ENCODE results near the gene MEOX1. TPM values are rescaled to one million over a fixed set of nuclear protein-coding genes. Genes with fewer than 3 reads are reported as not detected.
"Not testable (repeated sequence)": the region's sequence is repeated elsewhere in the genome, so short reads cannot be mapped to it uniquely, and the experiment has no call there.

The MEOX1 gene
- total RNA-seq, 1 donor from 2014 or later: not detected

- H3K27me3 Mint-ChIP-seq (ENCODE audit: unreplicated experiment): peaks cover 1% of the 10 kb centered on the region
- no peaks in the 10 kb centered on the region for H3K4me1 Mint-ChIP-seq (ENCODE audit: low read depth, unreplicated experiment)
- H3K36me3 Mint-ChIP-seq (ENCODE audit: unreplicated experiment): peaks cover 3% of the 10 kb centered on the region
- no peak for DNase-seq
- no peak for TF ChIP-seq CTCF (IDR thresholded peaks at IDR 0.05; ENCODE audit: partially characterized antibody, unreplicated experiment)
- peaks cover 2% of the 10 kb centered on the region for H3K9me3 Mint-ChIP-seq (ENCODE audit: unreplicated experiment)
- no peak overlapping the region for H3K4me3 Mint-ChIP-seq (ENCODE audit: unreplicated experiment)
- no peak overlapping the region for H3K27ac Mint-ChIP-seq (ENCODE audit: unreplicated experiment)
Measured at GRCh38 chr17:43608313-43608712, 53.4 kb downstream of the MEOX1 start.

DNA sequence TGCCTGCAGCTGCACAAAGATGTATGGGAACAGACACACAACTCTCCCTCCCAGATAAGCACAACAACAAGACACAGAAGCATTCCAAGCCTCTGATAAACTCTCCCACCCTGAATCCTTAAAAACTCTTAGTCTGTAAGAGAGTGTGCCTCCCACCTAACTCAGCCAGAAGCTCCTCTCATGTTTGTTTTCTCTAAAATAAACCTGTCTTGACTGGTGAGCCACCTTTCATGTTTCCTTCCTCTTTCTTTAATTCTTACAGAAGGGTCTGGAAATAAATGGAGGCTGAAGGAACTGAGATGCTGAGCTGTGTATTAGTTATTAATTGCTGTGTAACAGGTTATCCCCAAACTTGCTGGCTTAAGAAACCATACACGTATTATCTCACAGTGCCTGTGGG lies 57.2 kb downstream of the MEOX1 start:
- H3K27ac Mint-ChIP-seq (ENCODE audit: unreplicated experiment): no peak overlapping the region
- no peaks in the 10 kb centered on the region for H3K9me3 Mint-ChIP-seq (ENCODE audit: unreplicated experiment)
- peaks cover 3% of the 10 kb centered on the region for H3K27me3 Mint-ChIP-seq (ENCODE audit: unreplicated experiment)
- TF ChIP-seq CTCF (IDR thresholded peaks at IDR 0.05; ENCODE audit: partially characterized antibody, unreplicated experiment): no peak
- no peak for DNase-seq
- no peak overlapping the region for H3K4me3 Mint-ChIP-seq (ENCODE audit: unreplicated experiment)
- no peaks in the 10 kb centered on the region for H3K4me1 Mint-ChIP-seq (ENCODE audit: low read depth, unreplicated experiment)
- H3K36me3 Mint-ChIP-seq (ENCODE audit: unreplicated experiment): no peaks in the 10 kb centered on the region

GRCh38 chr17:43603321-43603720 lies 58.4 kb downstream of the MEOX1 start:
- no peaks in the 10 kb centered on the region for H3K9me3 Mint-ChIP-seq (ENCODE audit: unreplicated experiment)
- no peaks in the 10 kb centered on the region for H3K4me1 Mint-ChIP-seq (ENCODE audit: low read depth, unreplicated experiment)
- TF ChIP-seq CTCF (IDR thresholded peaks at IDR 0.05; ENCODE audit: partially characterized antibody, unreplicated experiment): no peak
- peaks cover 3% of the 10 kb centered on the region for H3K27me3 Mint-ChIP-seq (ENCODE audit: unreplicated experiment)
- H3K36me3 Mint-ChIP-seq (ENCODE audit: unreplicated experiment): no peaks in the 10 kb centered on the region
- no peak overlapping the region for H3K27ac Mint-ChIP-seq (ENCODE audit: unreplicated experiment)
- H3K4me3 Mint-ChIP-seq (ENCODE audit: unreplicated experiment): no peak overlapping the region
- no peak for DNase-seq

- H3K27ac Mint-ChIP-seq (ENCODE audit: unreplicated experiment); H3K4me1 Mint-ChIP-seq (ENCODE audit: low read depth, unreplicated experiment); H3K9me3 Mint-ChIP-seq (ENCODE audit: unreplicated experiment); H3K36me3 Mint-ChIP-seq (ENCODE audit: unreplicated experiment); DNase-seq; H3K4me3 Mint-ChIP-seq (ENCODE audit: unreplicated experiment); H3K27me3 Mint-ChIP-seq (ENCODE audit: unreplicated experiment): not testable (repeated sequence)
Measured at GRCh38 chr17:43602556-43602955, 59.2 kb downstream of the MEOX1 start.

DNA sequence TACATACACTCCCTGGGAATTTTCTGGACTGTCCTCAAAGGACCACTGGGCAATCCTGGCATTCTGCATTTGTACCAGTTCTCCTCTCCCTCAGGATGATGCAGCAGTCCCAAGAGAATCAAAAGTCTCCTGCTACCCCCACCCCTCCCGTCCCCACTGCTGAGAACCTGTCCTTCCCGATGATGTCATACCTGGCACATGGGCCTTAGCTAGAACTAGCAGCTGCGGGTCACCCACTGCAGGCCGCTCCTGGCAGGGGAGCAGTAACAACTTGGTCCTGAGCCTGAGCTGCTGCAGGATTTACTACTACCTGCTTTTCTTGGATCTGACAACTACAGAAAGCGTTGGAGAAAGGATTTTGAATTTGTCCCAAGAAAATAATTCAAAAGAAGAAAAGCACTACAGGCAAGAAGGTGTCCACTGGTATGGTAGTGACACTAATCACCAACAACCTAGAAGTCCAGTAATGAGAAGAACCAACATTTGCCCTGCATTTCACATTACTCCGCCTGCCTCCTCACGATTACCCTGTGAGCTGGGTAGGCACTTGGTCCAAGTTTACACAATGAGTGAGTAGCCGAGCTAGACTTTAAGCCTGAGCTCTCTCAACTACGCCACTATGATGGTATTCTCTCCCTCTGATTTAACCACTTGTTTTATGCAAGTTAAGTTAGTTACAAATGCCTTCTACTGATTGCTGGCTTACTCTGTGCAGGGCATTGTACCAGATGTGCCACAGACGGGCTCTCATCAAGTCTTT lies 60.3 kb downstream of the MEOX1 start:
- H3K4me1 Mint-ChIP-seq (ENCODE audit: low read depth, unreplicated experiment): no peaks in the 10 kb centered on the region
- H3K9me3 Mint-ChIP-seq (ENCODE audit: unreplicated experiment): no peaks in the 10 kb centered on the region
- H3K36me3 Mint-ChIP-seq (ENCODE audit: unreplicated experiment): no peaks in the 10 kb centered on the region
- no peak for TF ChIP-seq CTCF (IDR thresholded peaks at IDR 0.05; ENCODE audit: partially characterized antibody, unreplicated experiment)
- peaks cover 3% of the 10 kb centered on the region for H3K27me3 Mint-ChIP-seq (ENCODE audit: unreplicated experiment)
- H3K4me3 Mint-ChIP-seq (ENCODE audit: unreplicated experiment): no peak overlapping the region
- DNase-seq: no peak
- no peak overlapping the region for H3K27ac Mint-ChIP-seq (ENCODE audit: unreplicated experiment)
